SJCRH30 (cell line): ENCODE results near the gene SGCA. TPM values are rescaled to one million over a fixed set of nuclear protein-coding genes. Genes with fewer than 3 reads are reported as not detected.

Experiments
- DNase-seq, 2 experiments: peaks; one replicate each; pipeline ENCODE4 v3.0.0-alpha.2; 2015 to 2020
- H3K27ac ChIP-seq: fragments of 250-450 bp; sonication (Bioruptor Pico); 2 replicates; pipeline ENCODE4 v1.5.1; 2020; ENCODE audit warnings: mild to moderate bottlenecking, moderate library complexity
- H3K27me3 ChIP-seq: fragments of 250-450 bp; sonication (Bioruptor Pico); 2 replicates; pipeline ENCODE4 v1.5.1; 2020; ENCODE audit warnings: mild to moderate bottlenecking, moderate library complexity
- H3K36me3 ChIP-seq: fragments of 250-450 bp; sonication (Bioruptor Pico); 2 replicates; pipeline ENCODE4 v1.5.1; 2020; ENCODE audit warnings: mild to moderate bottlenecking, moderate library complexity
- H3K4me1 ChIP-seq: fragments of 250-450 bp; sonication (Bioruptor Pico); 2 replicates; pipeline ENCODE4 v1.5.1; 2020; ENCODE audit warnings: mild to moderate bottlenecking, moderate library complexity
- H3K4me3 ChIP-seq: fragments of 250-450 bp; sonication (Bioruptor Pico); 2 replicates; pipeline ENCODE4 v1.5.1; 2020; ENCODE audit warnings: mild to moderate bottlenecking, moderate library complexity
- H3K9me3 ChIP-seq: fragments of 250-450 bp; sonication (Bioruptor Pico); replicated peaks from 2 replicates; pipeline ENCODE4 v1.5.1; 2020; ENCODE audit warnings: mild to moderate bottlenecking, moderate library complexity
- total RNA-seq: library from RNA; depleted of rRNA; stranded (reverse); fragments of >200 nt; shearing (Covaris generic); gene quantifications from 2 replicates; pipeline ENCODE4 v1.2.3, GENCODE V29; 2014; rRNA removed

The SGCA gene
- total RNA-seq, 1 experiment from 2014 or later, result 43.4 TPM

- no peak overlapping the region for H3K27ac ChIP-seq
- no peak overlapping the region for H3K4me3 ChIP-seq
- peaks cover 20% of the 10 kb centered on the region for H3K4me1 ChIP-seq
- DNase-seq, result no peak
- no peaks in the 10 kb centered on the region for H3K9me3 ChIP-seq
- H3K27me3 ChIP-seq, result no peaks in the 10 kb centered on the region
- H3K36me3 ChIP-seq, result no peaks in the 10 kb centered on the region
Measured at GRCh38 chr17:50222922-50223321, 57.1 kb downstream of the SGCA start.

Other genes starting within 250 kb of the SGCA start
- gene DLX4, start 196.8 kb upstream of the SGCA start, total RNA-seq, result 0.10 and 0.34 TPM in 2 replicates
- gene DLX3, start 170.8 kb upstream of the SGCA start, total RNA-seq, result not detected in 2 replicates
- gene ITGA3, start 109.9 kb upstream of the SGCA start, total RNA-seq, result 2.9 and 3.7 TPM in 2 replicates
- gene PDK2, start 70.7 kb upstream of the SGCA start, total RNA-seq, result 10.7 and 12.5 TPM in 2 replicates
- gene SAMD14, start 35.8 kb upstream of the SGCA start, total RNA-seq, result 2.4 and 3.1 TPM in 2 replicates
- 32.1 TPM in 2 replicates for gene PPP1R9B, start 15.3 kb upstream of the SGCA start, total RNA-seq
- 4.2 and 4.4 TPM in 2 replicates for gene COL1A1, start 35.6 kb downstream of the SGCA start, total RNA-seq
- not detected in 2 replicates for gene TMEM92, start 108.5 kb downstream of the SGCA start, total RNA-seq
- gene XYLT2, start 180.1 kb downstream of the SGCA start, total RNA-seq, result 17.9 and 18.5 TPM in 2 replicates
- gene MRPL27, start 207.2 kb downstream of the SGCA start, total RNA-seq, result 43.8 and 44.4 TPM in 2 replicates
- gene EME1, start 207.2 kb downstream of the SGCA start, total RNA-seq, result 18.4 and 20.8 TPM in 2 replicates
- 89.4 and 89.5 TPM in 2 replicates for gene LRRC59, start 231.5 kb downstream of the SGCA start, total RNA-seq